ENCODE data around the gene ITIH5. TPM values are rescaled to one million over a fixed set of nuclear protein-coding genes. Genes with fewer than 3 reads are reported as not detected.

The ITIH5 gene
- total RNA-seq, 2 donors from 2014 or later: 33.6 to 67.0 TPM

- DNase-seq (ENCODE audit: low spot score): no peak
- intact Hi-C loops (cut with DNase I): no loop called here
Observed at GRCh38 chr10:7563368-7563767, 103.4 kb downstream of the ITIH5 start.

GRCh38 chr10:7561985-7562384 is 104.8 kb downstream of the ITIH5 start:
- DNase-seq (ENCODE audit: low spot score): no peak
- intact Hi-C loops (cut with DNase I): no loop called here

- intact Hi-C loops (cut with DNase I): no loop called here
- DNase-seq (ENCODE audit: low spot score): peak; percentile 87
Observed at GRCh38 chr10:7561216-7561893, 105.4 kb downstream of the ITIH5 start.

- intact Hi-C loops (cut with DNase I): no loop called here
- DNase-seq (ENCODE audit: low spot score): no peak
Observed at GRCh38 chr10:7560519-7560918, 106.2 kb downstream of the ITIH5 start.

- DNase-seq (ENCODE audit: low spot score): no peak
- intact Hi-C loops (cut with DNase I): no loop called here
Observed at GRCh38 chr10:7559386-7559785, 107.4 kb downstream of the ITIH5 start.

- intact Hi-C loops (cut with DNase I): no loop called here
- no peak for DNase-seq (ENCODE audit: low spot score)
Observed at GRCh38 chr10:7558036-7558435, 108.7 kb downstream of the ITIH5 start.

GRCh38 chr10:7553531-7553930 is 113.2 kb downstream of the ITIH5 start:
- intact Hi-C loops (cut with DNase I): no loop called here

GRCh38 chr10:7551950-7552716 is 114.6 kb downstream of the ITIH5 start:
- intact Hi-C loops (cut with DNase I): no loop called here
- DNase-seq (ENCODE audit: low spot score): no peak

More at GRCh38 chr10:7553531-7553930, 113.2 kb downstream of the ITIH5 start:
- no peak for DNase-seq (ENCODE audit: low spot score)

- intact Hi-C loops (cut with DNase I): no loop called here
- no peak for DNase-seq (ENCODE audit: low spot score)
Observed at GRCh38 chr10:7551289-7551688, 115.5 kb downstream of the ITIH5 start.

GRCh38 chr10:7550013-7550412 is 116.8 kb downstream of the ITIH5 start:
- intact Hi-C loops (cut with DNase I): no loop called here
- no peak for DNase-seq (ENCODE audit: low spot score)

- intact Hi-C loops (cut with DNase I): no loop called here
- DNase-seq (ENCODE audit: low spot score): no peak
Observed at GRCh38 chr10:7547829-7548228, 118.9 kb downstream of the ITIH5 start.

GRCh38 chr10:7547206-7547605 is 119.6 kb downstream of the ITIH5 start:
- DNase-seq (ENCODE audit: low spot score): no peak

GRCh38 chr10:7546385-7546967 is 120.3 kb downstream of the ITIH5 start:
- intact Hi-C loops (cut with DNase I): no loop called here
- DNase-seq (ENCODE audit: low spot score): no peak

More at GRCh38 chr10:7547206-7547605, 119.6 kb downstream of the ITIH5 start:
- intact Hi-C loops (cut with DNase I): no loop called here

GRCh38 chr10:7545792-7546191 is 121.0 kb downstream of the ITIH5 start:
- intact Hi-C loops (cut with DNase I): no loop called here
- DNase-seq (ENCODE audit: low spot score): no peak

GRCh38 chr10:7545261-7545660 is 121.5 kb downstream of the ITIH5 start:
- intact Hi-C loops (cut with DNase I): no loop called here
- no peak for DNase-seq (ENCODE audit: low spot score)

- intact Hi-C loops (cut with DNase I): no loop called here
- no peak for DNase-seq (ENCODE audit: low spot score)
Observed at GRCh38 chr10:7544203-7544602, 122.6 kb downstream of the ITIH5 start.

- intact Hi-C loops (cut with DNase I): no loop called here
- no peak for DNase-seq (ENCODE audit: low spot score)
Observed at GRCh38 chr10:7542189-7542914, 124.4 kb downstream of the ITIH5 start.

GRCh38 chr10:7541137-7542087 is 125.4 kb downstream of the ITIH5 start:
- DNase-seq (ENCODE audit: low spot score): peak; percentile 92
- intact Hi-C loops (cut with DNase I): no loop called here

Data from posterior vena cava (tissue), 2 donors.